ENCODE measurements around the gene KCNQ2. TPM values are rescaled to one million over a fixed set of nuclear protein-coding genes. Genes with fewer than 3 reads are reported as not detected.

The KCNQ2 gene
- total RNA-seq, 2 donors from 2014 or later = 0.19 to 0.27 TPM

DNA sequence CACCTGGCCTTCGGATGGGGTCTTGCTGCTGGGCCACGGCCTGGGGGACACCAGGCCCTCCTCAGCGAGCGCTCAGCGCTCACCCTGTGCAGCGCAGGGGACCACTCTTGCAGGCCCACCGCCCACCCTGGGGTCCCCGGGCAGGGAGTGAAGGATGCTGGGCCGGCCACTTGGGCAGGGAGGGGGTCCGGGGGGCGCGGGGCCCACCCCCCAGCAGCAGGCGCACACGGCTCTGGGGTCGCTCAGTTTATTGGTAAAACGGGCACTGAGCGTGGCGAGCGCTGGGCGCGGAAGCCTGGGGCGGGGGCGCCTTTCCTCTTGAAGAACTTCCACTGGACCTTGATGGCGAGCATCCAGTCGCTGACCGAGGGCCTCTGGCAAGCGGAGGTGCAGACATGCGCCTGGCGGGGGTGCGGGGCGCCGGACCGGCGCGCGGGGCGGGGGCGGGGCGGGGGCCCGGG lies 15.4 kb upstream of the KCNQ2 start:
- no peaks in the 10 kb centered on the region for H3K9me3 ChIP-seq
- no peak for DNase-seq
- intact Hi-C loops (cut with DNase I) = no loop called here
- H3K9ac ChIP-seq (ENCODE audit: low read depth in 2 of 2, low read length in 2 of 2) = no peak overlapping the region
- no peaks in the 10 kb centered on the region for H3K4me1 ChIP-seq
- H3K27ac ChIP-seq = no peak overlapping the region
- peaks cover 18% of the 10 kb centered on the region for H3K27me3 ChIP-seq
- no peaks in the 10 kb centered on the region for H3K36me3 ChIP-seq
- TF ChIP-seq CTCF (IDR thresholded peaks at IDR 0.05) = no peak
- H3K4me3 ChIP-seq = no peak overlapping the region

- H3K27me3 ChIP-seq = peaks cover 18% of the 10 kb centered on the region
- H3K4me3 ChIP-seq = no peak overlapping the region
- intact Hi-C loops (cut with DNase I) = no loop called here
- H3K36me3 ChIP-seq = no peaks in the 10 kb centered on the region
- no peak overlapping the region for H3K9ac ChIP-seq (ENCODE audit: low read depth in 2 of 2, low read length in 2 of 2)
- DNase-seq = no peak
- no peak overlapping the region for H3K27ac ChIP-seq
- no peaks in the 10 kb centered on the region for H3K4me1 ChIP-seq
- TF ChIP-seq CTCF (IDR thresholded peaks at IDR 0.05) = no peak
- no peaks in the 10 kb centered on the region for H3K9me3 ChIP-seq
These were observed 14.8 kb upstream of the KCNQ2 start for GRCh38 chr20:63487116-63487764.

DNA sequence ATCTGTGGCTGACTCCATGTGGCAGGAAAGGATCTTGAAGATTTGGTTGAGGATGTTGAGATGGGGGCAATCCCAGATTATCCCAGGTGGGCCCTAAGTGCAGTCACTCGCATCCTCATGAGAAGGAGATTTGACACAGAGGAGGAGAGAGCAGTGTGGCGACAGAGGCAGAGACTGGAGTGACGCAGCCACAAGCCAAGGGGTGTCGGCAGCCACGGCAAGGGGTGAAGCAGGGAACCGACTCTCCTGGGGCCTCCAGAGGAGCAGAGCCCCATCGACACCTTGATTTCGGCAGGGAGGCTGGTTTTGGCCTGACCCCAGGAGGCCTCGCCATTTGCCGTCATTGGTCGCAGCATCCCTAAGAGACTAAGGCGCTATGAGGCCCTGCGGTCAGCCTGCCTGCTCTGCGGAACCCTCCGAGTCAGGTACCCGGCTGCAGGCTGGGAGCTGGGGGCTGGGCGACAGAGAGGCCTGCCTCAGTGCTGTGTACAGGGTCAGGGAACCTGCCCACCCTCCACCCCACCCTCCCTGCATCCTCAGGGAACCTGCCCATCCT lies 13.9 kb upstream of the KCNQ2 start:
- no peak for TF ChIP-seq CTCF (IDR thresholded peaks at IDR 0.05)
- H3K36me3 ChIP-seq = no peaks in the 10 kb centered on the region
- H3K4me1 ChIP-seq = no peaks in the 10 kb centered on the region
- intact Hi-C loops (cut with DNase I) = no loop called here
- no peak overlapping the region for H3K9ac ChIP-seq (ENCODE audit: low read depth in 2 of 2, low read length in 2 of 2)
- H3K27ac ChIP-seq = no peak overlapping the region
- no peak for DNase-seq
- no peak overlapping the region for H3K4me3 ChIP-seq
- H3K27me3 ChIP-seq = peaks cover 18% of the 10 kb centered on the region
- no peaks in the 10 kb centered on the region for H3K9me3 ChIP-seq

- no peak overlapping the region for H3K27ac ChIP-seq
- H3K36me3 ChIP-seq = no peaks in the 10 kb centered on the region
- no peak overlapping the region for H3K4me3 ChIP-seq
- peaks cover 18% of the 10 kb centered on the region for H3K27me3 ChIP-seq
- H3K9me3 ChIP-seq = no peaks in the 10 kb centered on the region
- no peak overlapping the region for H3K9ac ChIP-seq (ENCODE audit: low read depth in 2 of 2, low read length in 2 of 2)
- TF ChIP-seq CTCF (IDR thresholded peaks at IDR 0.05) = no peak
- no peaks in the 10 kb centered on the region for H3K4me1 ChIP-seq
- DNase-seq = no peak
- intact Hi-C loops (cut with DNase I) = no loop called here
These were observed 12.4 kb upstream of the KCNQ2 start for GRCh38 chr20:63484651-63485403.

DNA sequence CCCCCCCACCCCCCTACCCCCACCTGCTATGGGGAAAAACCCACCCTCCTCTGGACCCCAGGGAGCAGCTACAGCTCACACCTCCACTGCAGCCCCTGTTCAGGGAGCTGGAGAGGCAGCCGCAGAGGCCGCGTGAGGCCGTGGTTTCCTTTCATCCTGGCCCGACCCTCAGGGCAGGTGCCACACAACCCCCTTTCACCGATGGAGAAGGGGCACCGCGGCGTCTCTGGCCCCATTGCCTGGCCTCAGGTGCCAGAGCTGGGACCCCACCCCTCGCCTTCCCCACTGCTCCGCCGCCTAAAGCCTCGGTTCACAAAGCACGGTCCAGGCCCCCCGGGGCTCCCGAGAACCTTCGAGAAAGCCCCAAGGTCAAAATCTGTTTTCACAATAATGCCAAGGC lies 11.8 kb upstream of the KCNQ2 start:
- no peak overlapping the region for H3K27ac ChIP-seq
- no peak overlapping the region for H3K4me3 ChIP-seq
- intact Hi-C loops (cut with DNase I) = no loop called here
- no peaks in the 10 kb centered on the region for H3K36me3 ChIP-seq
- H3K9me3 ChIP-seq = no peaks in the 10 kb centered on the region
- DNase-seq = no peak
- H3K4me1 ChIP-seq = no peaks in the 10 kb centered on the region
- no peak for TF ChIP-seq CTCF (IDR thresholded peaks at IDR 0.05)
- no peak overlapping the region for H3K9ac ChIP-seq (ENCODE audit: low read depth in 2 of 2, low read length in 2 of 2)
- peaks cover 19% of the 10 kb centered on the region for H3K27me3 ChIP-seq
